Heart left ventricle (tissue), 16 donors: ENCODE data around the gene ZSWIM2. TPM values are rescaled to one million over a fixed set of nuclear protein-coding genes. Genes with fewer than 3 reads are reported as not detected.
A peak's percentile ranks its signal among the peaks of the same experiment; 100 is the strongest.

Experiments
- ATAC-seq, 4 donors: fragments of 200-7000 bp; cut with Tn5 transposase; one replicate each; pipeline ENCODE4 v1.9.1; 2020 to 2022; ENCODE audit warnings: moderate library complexity in 4 of 4, mild to moderate bottlenecking in 3 of 4, moderate number of reproducible peaks in 1 of 4
- DNase-seq, 5 donors: peaks; one replicate each; pipeline ENCODE4 v3.0.0-alpha.2; 2020
- H3K27ac ChIP-seq, 12 donors: fragments of 200-600 bp; sonication (generic) in 4 of 12; one replicate each; pipeline versions ENCODE4 v1.5.0 to v1.8.0; 2016 to 2022; ENCODE audit warnings: mild to moderate bottlenecking in 2 of 12
- H3K27me3 ChIP-seq, 9 donors: fragments of 200-600 bp; sonication (generic) in 2 of 9; one replicate each; pipeline versions ENCODE4 v1.5.1 to v1.8.0; 2016 to 2022; ENCODE audit warnings: mild to moderate bottlenecking in 3 of 9
- H3K36me3 ChIP-seq, 9 donors: fragments of 200-600 bp; sonication (generic) in 2 of 9; one replicate each; pipeline versions ENCODE4 v1.5.0 to v1.8.0; 2018 to 2022; ENCODE audit warnings: mild to moderate bottlenecking in 2 of 9
- H3K4me1 ChIP-seq, 12 donors: fragments of 200-600 bp; sonication (generic) in 4 of 12; one replicate each; pipeline versions ENCODE4 v1.5.0 to v1.8.0; 2016 to 2022; ENCODE audit warnings: mild to moderate bottlenecking in 3 of 12
- H3K4me3 ChIP-seq, 12 donors: fragments of 200-600 bp; sonication (generic) in 4 of 12; one replicate each; pipeline versions ENCODE4 v1.5.0 to v1.8.0; 2017 to 2022; ENCODE audit warnings: mild to moderate bottlenecking in 9 of 12, moderate library complexity in 4 of 12
- H3K9me3 ChIP-seq, 12 donors: fragments of 200-600 bp; sonication (generic) in 4 of 12; one replicate each; pipeline versions ENCODE4 v1.5.0 to v1.8.0; 2016 to 2022; ENCODE audit warnings: mild to moderate bottlenecking in 1 of 12
- CTCF ChIP-seq, 12 donors: fragments of 200-600 bp; sonication (generic) in 4 of 12; IDR thresholded peaks; one replicate each; pipeline versions ENCODE4 v1.5.0 to v1.8.0; 2018 to 2022; ENCODE audit warnings: antibody characterized with exemption in 12 of 12, mild to moderate bottlenecking in 5 of 12
- POLR2A ChIP-seq, 2 donors: fragments of 450-650 bp; IDR thresholded peaks; one replicate each; pipeline ENCODE4 v1.6.1; 2017; ENCODE audit warnings: antibody characterized with exemption in 2 of 2, mild to moderate bottlenecking in 2 of 2, moderate library complexity in 2 of 2
- WGBS, 4 donors: extraction: QIAGEN DNeasy Blood & Tissue Kit in 2 of 4; methylation state at CpG; one replicate each; pipeline versions ENCODE4 v1.1.5 to v1.1.7; 2013 to 2018; 5-methylcytosine and 5-hydroxymethylcytosine counted together
- intact Hi-C, 10 donors: fragments of 100-400 bp; cut with DNase I; formaldehyde crosslinking; loops; one replicate each; pipeline versions ENCODE4 v1.11.1 to v1.14.2; 2022
- polyA plus RNA-seq, 2 donors: library from polyadenylated mRNA; stranded (reverse); fragments of 200-250 nt; gene quantifications; one replicate each; pipeline ENCODE4 v1.2.3, GENCODE V29; 2013
- total RNA-seq, 9 donors: library from RNA; depleted of rRNA in 2 of 9; stranded (reverse); fragments of >200 nt in 2 of 9; fragmentation: NEBNext Ultra II Directional in 3 of 9; extraction: Animal tissue kit (Norgen Biotek cat#: 25700) in 3 of 9; gene quantifications; one replicate each; pipeline versions ENCODE4 v1.1.0 to v1.2.4, GENCODE V29; 2016 to 2023
- donor health status: ischemic (EF 13 %, LVEDD 7.1; RV severe dilation, severe dysfunction).
- donor health status: healthy with polysubstance abuse.
- donor health status: DM: no; HTN: yes; CAD: no.
- donor health status: DM: no; HTN: no; CAD: no.
- donor health status: ischemic (EF 25% LVEDD 6.9; RV normal size, moderate dysfunction).
- donor health status: ischemic (EF 25% LVEDD 5.7; RV mildly dilated, moderate dysfunction).
- donor health status: healthy.
- donor health status: DM: yes; HTN: yes; CAD: no.
- donor health status: ischemic (EF 35%, LVEDD 5.7; RV mildly dilated, moderate dysfunction).
- donor health status: nonischemic (EF 11% LVEDD 7.7; RV severe dilation, severe dysfunction).
- donor health status: DM: yes; HTN: yes; CAD: no.
- donor health status: PGD.
- donor health status: ischemic (EF 29% LVEDD 5.4; RV normal size, mild dysfunction).
- donor health status: nonischemic (EF 23%, LVEDD 6.1; RV moderate dilation, normal function).

ZSWIM2 gene
- total and polyA plus RNA-seq, 11 donors = not detected

- TF ChIP-seq POLR2A (IDR thresholded peaks at IDR 0.05) (no peak), CTCF (IDR thresholded peaks at IDR 0.05) (no peak)
- intact Hi-C loops = no loop called here
- 94 to 97% (median 96%) methylated on average over 2 of the region's 2 CpGs for WGBS, 4 donors
Observed at GRCh38 chr2:186892821-186893220, 43.9 kb upstream of the ZSWIM2 start.

DNA sequence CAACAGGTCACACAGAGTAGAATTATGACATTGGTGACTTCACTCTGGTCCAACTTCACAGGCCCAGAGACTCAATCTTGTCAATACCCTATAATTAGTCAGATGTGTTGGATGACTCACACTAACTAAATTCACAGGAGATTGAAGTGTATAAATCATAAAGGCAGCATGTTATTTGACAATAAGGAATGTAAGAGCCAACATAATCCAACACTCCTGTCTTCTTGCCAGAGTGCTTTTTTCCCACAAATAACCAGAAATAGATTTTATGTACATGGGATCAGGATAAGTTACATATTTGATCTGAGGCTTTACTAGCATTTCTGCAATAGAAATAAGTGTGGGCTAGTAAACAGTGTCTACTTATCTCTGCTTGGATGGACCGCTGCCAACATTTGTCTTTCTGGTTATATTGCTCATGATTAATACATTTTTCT is 42.2 kb upstream of the ZSWIM2 start:
- ATAC-seq (no peak), DNase-seq (peak in 1 of 5 donors; percentile 26)
- Histone ChIP-seq H3K4me1 (peaks cover 0 to 18% (median 8%) of the 10 kb centered on the region in 12 donors), H3K9me3 (no peaks in the 10 kb centered on the region), H3K27ac (no peak overlapping the region), H3K4me3 (no peak overlapping the region), H3K27me3 (no peaks in the 10 kb centered on the region), H3K36me3 (no peaks in the 10 kb centered on the region)
- WGBS, 4 donors = 66 to 81% (median 70%) methylated on average over 1 of the region's 1 CpG
- intact Hi-C loops = no loop called here
- TF ChIP-seq CTCF (IDR thresholded peaks at IDR 0.05) = no peak
- TF ChIP-seq POLR2A (IDR thresholded peaks at IDR 0.05) = no peak

More at GRCh38 chr2:186892821-186893220, 43.9 kb upstream of the ZSWIM2 start:
- DNase-seq (no peak), ATAC-seq (no peak)
- no peaks in the 10 kb centered on the region for H3K36me3 ChIP-seq
- no peak overlapping the region for H3K4me3 ChIP-seq
- no peak overlapping the region for H3K27ac ChIP-seq
- H3K4me1 ChIP-seq = peaks cover 0 to 2% (median 0%) of the 10 kb centered on the region in 12 donors
- peaks cover 0 to 3% (median 0%) of the 10 kb centered on the region in 12 donors for H3K9me3 ChIP-seq
- H3K27me3 ChIP-seq = no peaks in the 10 kb centered on the region

- ATAC-seq (peak in 1 of 4 donors; percentile 57), DNase-seq (no peak)
- Histone ChIP-seq H3K27me3 (no peaks in the 10 kb centered on the region), H3K4me1 (peaks cover 0 to 36% (median 17%) of the 10 kb centered on the region in 12 donors), H3K9me3 (no peaks in the 10 kb centered on the region), H3K27ac (peak overlapping the region in 1 of 12 donors; percentile 30), H3K4me3 (no peak overlapping the region), H3K36me3 (no peaks in the 10 kb centered on the region)
- TF ChIP-seq POLR2A (IDR thresholded peaks at IDR 0.05) = no peak
- no peak for TF ChIP-seq CTCF (IDR thresholded peaks at IDR 0.05)
- intact Hi-C loops = no loop called here
- WGBS, 4 donors = 61 to 77% (median 73%) methylated on average over 7 of the region's 7 CpGs
Observed at GRCh38 chr2:186889101-186889879, 40.3 kb upstream of the ZSWIM2 start.
